Measurements from ENCODE around the gene ROR2.

- TF ChIP-seq POLR2A (IDR thresholded peaks at IDR 0.05; ENCODE audit: low read depth, low read length) (no peak), POLR2AphosphoS5 (IDR thresholded peaks at IDR 0.05; ENCODE audit: low read depth, low read length) (no peak), TAF1 (IDR thresholded peaks at IDR 0.05; ENCODE audit: borderline replicate concordance, low read depth, low read length) (no peak)
Observed at GRCh38 chr9:91935805-91936514, 14.1 kb downstream of the ROR2 start.

Measured in GM12892 (cell line).